HepG2 (cell line): ENCODE data around the gene MYL11. TPM values are rescaled to one million over a fixed set of nuclear protein-coding genes. Genes with fewer than 3 reads are reported as not detected.

ENCODE experiments used
- CC2D1A ChIP-seq: sonication (generic); formaldehyde crosslinking; IDR thresholded peaks from 2 replicates; pipeline ENCODE4 v1.8.1; 2023; ENCODE audit warnings: mild to moderate bottlenecking, missing genetic modification reagents
- CEBPB ChIP-seq: IDR thresholded peaks from 2 replicates; pipeline ENCODE4 v1.6.1; 2011; ENCODE audit warnings: low read depth, low read length, improper control_type of control experiment, borderline replicate concordance
- CREB3 ChIP-seq: sonication (generic); formaldehyde crosslinking; IDR thresholded peaks from 2 replicates; pipeline ENCODE4 v1.5.0; 2020; ENCODE audit warnings: missing genetic modification reagents
- FUBP1 ChIP-seq: sonication (generic); formaldehyde crosslinking; IDR thresholded peaks from 2 replicates; pipeline ENCODE4 v1.5.1; 2020; ENCODE audit warnings: missing genetic modification reagents, mild to moderate bottlenecking, borderline replicate concordance
- HNRNPUL1 ChIP-seq: fragments of 200-400 bp; formaldehyde crosslinking; IDR thresholded peaks from 2 replicates; pipeline ENCODE4 v1.6.1; 2017; ENCODE audit warnings: low read depth, mild to moderate bottlenecking, low read length, moderate library complexity
- NR2C2 ChIP-seq: sonication (generic); formaldehyde crosslinking; IDR thresholded peaks from 2 replicates; pipeline ENCODE4 v1.4.0; 2020; ENCODE audit warnings: missing genetic modification reagents, mild to moderate bottlenecking, moderate library complexity, borderline replicate concordance
- ZBTB14 ChIP-seq: sonication (generic); formaldehyde crosslinking; IDR thresholded peaks from 2 replicates; pipeline ENCODE4 v1.4.0; 2020; ENCODE audit warnings: missing genetic modification reagents
- ZNF317 ChIP-seq: sonication (generic); formaldehyde crosslinking; IDR thresholded peaks from 2 replicates; pipeline ENCODE4 v1.5.0; 2020; ENCODE audit warnings: mild to moderate bottlenecking, missing genetic modification reagents
- ZNF414 ChIP-seq: sonication (generic); formaldehyde crosslinking; IDR thresholded peaks from 2 replicates; pipeline ENCODE4 v1.5.0; 2020; ENCODE audit warnings: missing genetic modification reagents
- ZNF546 ChIP-seq: sonication (generic); formaldehyde crosslinking; conservative IDR thresholded peaks from 2 replicates; pipeline ENCODE4 v1.8.1; 2023; ENCODE audit warnings: mild to moderate bottlenecking, missing genetic modification reagents
- ZNF703 ChIP-seq: sonication (generic); formaldehyde crosslinking; IDR thresholded peaks from 2 replicates; pipeline ENCODE4 v1.5.1; 2020; ENCODE audit warnings: missing genetic modification reagents, mild to moderate bottlenecking, moderate library complexity, borderline replicate concordance
- ZNF839 ChIP-seq: sonication (generic); formaldehyde crosslinking; IDR thresholded peaks from 2 replicates; pipeline ENCODE4 v1.4.0; 2020; ENCODE audit warnings: missing genetic modification reagents, mild to moderate bottlenecking, borderline replicate concordance
- polyA plus RNA-seq, 8 experiments: library from polyadenylated mRNA; depleted of rRNA in 3 of 8; stranded (reverse) in 7 of 8; unstranded in 1 of 8; fragments of >200 nt; fragmentation: Illumina TruSeq in 4 of 8; extraction: Trizol in 4 of 8; gene quantifications; 2 replicates each; pipeline versions ENCODE4 v1.2.1 to v1.2.3, GENCODE V29; 2011 to 2016; ENCODE audit warnings: low read depth in 4 of 8, missing spikeins in 1 of 8, mixed read lengths in 1 of 8; ENCODE audit not compliant: insufficient read depth in 1 of 8
- total RNA-seq, 5 experiments: library from RNA; depleted of rRNA; stranded (reverse); fragments of >200 nt; fragmentation: Illumina TruSeq; extraction: Trizol; gene quantifications; 2 replicates each; pipeline ENCODE4 v1.2.3, GENCODE V29; 2016; ENCODE audit warnings: low read depth in 1 of 5

Gene MYL11
- total and polyA plus RNA-seq, 2 of the 13 experiments (the other 11 are each of a cell fraction or from before 2014, with no cell fraction given) = not detected

- TF ChIP-seq CREB3 (CRISPR knock-in tag) = no peak
- no peak for TF ChIP-seq ZNF414 (CRISPR knock-in tag)
- TF ChIP-seq CEBPB = no peak
- 0 out of 2 replicates have a peak, but pooled peaks have one; percentile 21 for TF ChIP-seq ZNF703
- TF ChIP-seq FUBP1 (CRISPR knock-in tag) = no peak
- TF ChIP-seq ZBTB14 (CRISPR knock-in tag) = no peak
- no peak for TF ChIP-seq ZNF317 (CRISPR knock-in tag)
- TF ChIP-seq CC2D1A (CRISPR knock-in tag) = no peak
- no peak for TF ChIP-seq NR2C2 (CRISPR knock-in tag)
- no peak for TF ChIP-seq HNRNPUL1
- 0 out of 2 replicates have a peak, but pooled peaks have one; percentile 32 for TF ChIP-seq ZNF839
- peak; percentile 30; the same call in 1 of the 2 replicates for TF ChIP-seq ZNF546 (CRISPR knock-in tag)
Measured at GRCh38 chr16:30394592-30395154, 20.1 kb downstream of the MYL11 start (continued).
